HG03354 (cell line): ENCODE results near the gene CDS2.

Experiments
- ATAC-seq: cut with Tn5 transposase; IDR thresholded peaks from one replicate; pipeline ENCODE4 v1.9.1; 2021; ENCODE audit warnings: mild to moderate bottlenecking; ENCODE audit not compliant: unreplicated experiment, poor library complexity, severe bottlenecking

The CDS2 gene

GRCh38 chr20:5197270-5197827 lies 70.5 kb downstream of the CDS2 start:
- no peak for ATAC-seq

GRCh38 chr20:5197847-5198650 lies 71.2 kb downstream of the CDS2 start:
- no peak for ATAC-seq

- no peak for ATAC-seq
Observed at GRCh38 chr20:5198651-5198924, 71.8 kb downstream of the CDS2 start.

GRCh38 chr20:5203380-5203779 lies 76.6 kb downstream of the CDS2 start:
- no peak for ATAC-seq

GRCh38 chr20:5205348-5206210 lies 78.8 kb downstream of the CDS2 start:
- ATAC-seq = peak; percentile 98

- ATAC-seq = no peak
Observed at GRCh38 chr20:5207138-5207537, 80.3 kb downstream of the CDS2 start.

- no peak for ATAC-seq
Observed at GRCh38 chr20:5211803-5212714, 85.3 kb downstream of the CDS2 start.

- ATAC-seq = no peak
Observed at GRCh38 chr20:5212907-5213487, 86.2 kb downstream of the CDS2 start.

- no peak for ATAC-seq
Observed at GRCh38 chr20:5214826-5215225, 88.0 kb downstream of the CDS2 start.

GRCh38 chr20:5215672-5216304 lies 89.0 kb downstream of the CDS2 start:
- ATAC-seq = no peak

- ATAC-seq = no peak
Observed at GRCh38 chr20:5216663-5217062, 89.9 kb downstream of the CDS2 start.

- no peak for ATAC-seq
Observed at GRCh38 chr20:5217616-5218015, 90.8 kb downstream of the CDS2 start.

GRCh38 chr20:5220321-5221060 lies 93.7 kb downstream of the CDS2 start:
- no peak for ATAC-seq

- no peak for ATAC-seq
Observed at GRCh38 chr20:5221061-5221430, 94.2 kb downstream of the CDS2 start.

GRCh38 chr20:5222919-5223634 lies 96.3 kb downstream of the CDS2 start:
- peak; percentile 63 for ATAC-seq

- no peak for ATAC-seq
Observed at GRCh38 chr20:5230544-5230943, 103.7 kb downstream of the CDS2 start.

GRCh38 chr20:5234158-5234557 lies 107.3 kb downstream of the CDS2 start:
- no peak for ATAC-seq

GRCh38 chr20:5234978-5235377 lies 108.2 kb downstream of the CDS2 start:
- ATAC-seq = no peak
